Body of pancreas (tissue), 4 donors: ENCODE results near the gene NAB1. TPM values are rescaled to one million over a fixed set of nuclear protein-coding genes. Genes with fewer than 3 reads are reported as not detected.
A peak's percentile ranks its signal among the peaks of the same experiment; 100 is the strongest.

Source experiments
- ATAC-seq: fragments of 150-250 bp; one replicate; pipeline ENCODE4 v1.9.1; 2016
- DNase-seq, 4 donors: peaks; one replicate each; pipeline ENCODE4 v3.0.0-alpha.2; 2019
- H3K27ac ChIP-seq, 4 donors: fragments of 200-600 bp; sonication (generic); 1 replicate in 3 of 4; 2 replicates in 1 of 4; pipeline versions ENCODE4 v1.5.1 to v1.6.1; 2016 to 2019; ENCODE audit warnings: mild to moderate bottlenecking in 1 of 4, mixed read lengths in 1 of 4, moderate library complexity in 1 of 4
- H3K27me3 ChIP-seq, 2 donors: fragments of 200-600 bp; sonication (generic); one replicate each; pipeline ENCODE4 v1.6.0; 2016; ENCODE audit warnings: mild to moderate bottlenecking in 1 of 2
- H3K36me3 ChIP-seq, 2 donors: fragments of 200-600 bp; sonication (generic); replicated peaks in 1 of 2; 2 replicates each; pipeline ENCODE4 v1.5.1; 2016; ENCODE audit warnings: low read depth in 2 of 2; ENCODE audit not compliant: insufficient read depth in 1 of 2
- H3K4me1 ChIP-seq: fragments of 200-600 bp; sonication (generic); one replicate; pipeline ENCODE4 v1.6.0; 2016
- H3K4me3 ChIP-seq, 2 donors: fragments of 200-600 bp; sonication (generic); 1 replicate in 1 of 2; 2 replicates in 1 of 2; pipeline ENCODE4 v1.5.1; 2016 to 2019
- H3K9me3 ChIP-seq, 3 donors: fragments of 200-600 bp; sonication (generic); 1 replicate in 2 of 3; 2 replicates in 1 of 3; pipeline ENCODE4 v1.5.1; 2016
- POLR2A ChIP-seq, 3 donors: fragments of 450-650 bp; IDR thresholded peaks; one replicate each; pipeline ENCODE4 v1.6.1; 2016; ENCODE audit warnings: antibody characterized with exemption in 3 of 3, mild to moderate bottlenecking in 2 of 3
- WGBS, 2 donors: methylation state at CpG; one replicate each; pipeline ENCODE4 v1.1.5; 2017; 5-methylcytosine and 5-hydroxymethylcytosine counted together
- intact Hi-C: fragments of 100-400 bp; cut with DNase I; formaldehyde crosslinking; loops from one replicate; pipeline ENCODE4 v1.15.1; 2023
- total RNA-seq, 2 donors: library from RNA; depleted of rRNA; stranded (reverse); fragments of >200 nt; gene quantifications; one replicate each; pipeline ENCODE4 v1.1.0, GENCODE V29; 2016
- TF ChIP-seq, protein P1 (sequence below), 7 experiments: fragments of 450-650 bp in 4 of 7; fragments of 200-600 bp in 3 of 7; sonication (generic) in 3 of 7; IDR thresholded peaks; one replicate each; pipeline ENCODE4 v1.5.1; 2016 to 2019; ENCODE audit warnings: antibody characterized with exemption in 7 of 7

NAB1 gene
- total RNA-seq, 2 donors from 2014 or later = 19.8 to 30.1 TPM

- Histone ChIP-seq H3K9me3 (no peaks in the 10 kb centered on the region), H3K4me1 (peaks cover 10% of the 10 kb centered on the region), H3K36me3 (no peaks in the 10 kb centered on the region), H3K27ac (peak overlapping the region; percentile 84 to 94 (median 88)), H3K4me3 (peak overlapping the region; percentile 14 to 68), H3K27me3 (no peaks in the 10 kb centered on the region)
- ATAC-seq (peak; percentile 88), DNase-seq (peak; percentile 83 to 87 (median 84))
- intact Hi-C loops = no loop called here
- TF ChIP-seq, protein P1, sequence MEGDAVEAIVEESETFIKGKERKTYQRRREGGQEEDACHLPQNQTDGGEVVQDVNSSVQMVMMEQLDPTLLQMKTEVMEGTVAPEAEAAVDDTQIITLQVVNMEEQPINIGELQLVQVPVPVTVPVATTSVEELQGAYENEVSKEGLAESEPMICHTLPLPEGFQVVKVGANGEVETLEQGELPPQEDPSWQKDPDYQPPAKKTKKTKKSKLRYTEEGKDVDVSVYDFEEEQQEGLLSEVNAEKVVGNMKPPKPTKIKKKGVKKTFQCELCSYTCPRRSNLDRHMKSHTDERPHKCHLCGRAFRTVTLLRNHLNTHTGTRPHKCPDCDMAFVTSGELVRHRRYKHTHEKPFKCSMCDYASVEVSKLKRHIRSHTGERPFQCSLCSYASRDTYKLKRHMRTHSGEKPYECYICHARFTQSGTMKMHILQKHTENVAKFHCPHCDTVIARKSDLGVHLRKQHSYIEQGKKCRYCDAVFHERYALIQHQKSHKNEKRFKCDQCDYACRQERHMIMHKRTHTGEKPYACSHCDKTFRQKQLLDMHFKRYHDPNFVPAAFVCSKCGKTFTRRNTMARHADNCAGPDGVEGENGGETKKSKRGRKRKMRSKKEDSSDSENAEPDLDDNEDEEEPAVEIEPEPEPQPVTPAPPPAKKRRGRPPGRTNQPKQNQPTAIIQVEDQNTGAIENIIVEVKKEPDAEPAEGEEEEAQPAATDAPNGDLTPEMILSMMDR (IDR thresholded peaks at IDR 0.05) = peak in 1 of 7 experiments; percentile 6
- TF ChIP-seq POLR2A (IDR thresholded peaks at IDR 0.05) = peak; percentile 40 to 67 (median 55)
- 0 to 1% methylated on average over 39 to 49 of the region's 78 CpGs for WGBS, 2 donors
Observed at GRCh38 chr2:190648289-190649034, 421 bp upstream of the NAB1 start.

DNA sequence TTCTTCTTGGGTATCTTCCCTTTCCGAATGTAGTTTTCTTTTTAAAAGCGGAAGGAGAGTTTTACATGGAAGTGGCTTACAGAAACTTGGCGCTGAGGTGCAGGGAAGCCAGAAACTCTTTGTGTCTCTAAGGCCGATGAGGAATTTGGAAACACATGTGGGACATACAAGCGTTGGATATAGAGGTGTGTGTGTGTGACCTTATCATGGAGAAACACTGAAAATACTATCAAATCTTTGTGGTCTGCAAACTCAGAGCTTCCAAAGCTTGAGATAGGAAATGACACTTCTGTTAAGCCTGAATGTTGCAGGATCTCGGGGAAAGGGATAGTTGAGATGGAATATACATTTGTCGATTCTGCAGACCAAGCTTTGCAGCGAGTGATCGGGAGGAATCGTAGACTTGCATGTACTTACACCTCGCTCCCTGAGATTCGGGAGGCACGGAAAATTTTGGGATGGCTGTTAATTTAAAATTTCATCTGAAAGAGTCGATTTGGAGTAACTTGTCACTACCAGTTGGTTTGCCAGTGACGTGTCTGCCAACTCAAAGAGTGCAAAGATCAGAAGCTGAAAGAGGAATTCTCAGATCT lies 1.0 kb downstream of the NAB1 start:
- ATAC-seq (no peak), DNase-seq (peak in 1 of 4 donors; percentile 14)
- peak overlapping the region; percentile 26 to 88 for H3K4me3 ChIP-seq
- H3K27me3 ChIP-seq = no peaks in the 10 kb centered on the region
- H3K27ac ChIP-seq = peak overlapping the region in 3 of 4 donors; percentile 87 to 94 (median 89)
- 0% methylated on average over 15 of the region's 15 CpGs for WGBS, 2 donors
- TF ChIP-seq, protein P1 (IDR thresholded peaks at IDR 0.05) = no peak
- TF ChIP-seq POLR2A (IDR thresholded peaks at IDR 0.05) = no peak
- intact Hi-C loops = loop anchor here (10.0 kb wide), 1 partner anchor 115 kb away; the partner anchor contains the start of gene NEMP2
- peaks cover 14% of the 10 kb centered on the region for H3K4me1 ChIP-seq
- H3K9me3 ChIP-seq = no peaks in the 10 kb centered on the region
- H3K36me3 ChIP-seq = no peaks in the 10 kb centered on the region

DNA sequence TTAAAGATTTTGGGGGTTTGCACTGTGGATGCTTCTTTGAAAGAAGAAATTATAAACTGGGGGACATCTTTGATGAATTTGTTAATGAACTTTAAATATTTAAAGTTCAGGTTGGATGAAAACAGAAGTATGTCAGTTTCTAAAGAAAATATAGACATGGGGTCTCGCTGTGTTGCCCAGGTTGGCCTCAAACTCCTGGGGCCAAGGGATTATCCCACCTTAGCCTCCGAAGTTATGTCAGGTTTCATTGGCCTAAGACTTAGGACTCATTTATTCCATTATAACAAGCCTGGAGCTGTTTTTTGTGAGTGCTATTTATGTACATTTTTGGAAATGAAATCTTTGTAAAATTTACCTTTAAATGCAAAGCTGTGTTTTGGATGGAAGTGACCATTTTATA lies 2.5 kb downstream of the NAB1 start:
- WGBS, 2 donors = 93% methylated on average over 2 of the region's 2 CpGs
- peaks cover 25% of the 10 kb centered on the region for H3K4me1 ChIP-seq
- DNase-seq = no peak
- H3K27me3 ChIP-seq = no peaks in the 10 kb centered on the region
- no peaks in the 10 kb centered on the region for H3K36me3 ChIP-seq
- no peaks in the 10 kb centered on the region for H3K9me3 ChIP-seq
- H3K4me3 ChIP-seq = no peak overlapping the region
- H3K27ac ChIP-seq = no peak overlapping the region
- no peak for TF ChIP-seq POLR2A (IDR thresholded peaks at IDR 0.05)
- TF ChIP-seq, protein P1 (IDR thresholded peaks at IDR 0.05) = no peak
- ATAC-seq = no peak
- intact Hi-C loops = loop anchor here (10.0 kb wide), 1 partner anchor 117 kb away; the partner anchor contains the start of gene NEMP2

DNA sequence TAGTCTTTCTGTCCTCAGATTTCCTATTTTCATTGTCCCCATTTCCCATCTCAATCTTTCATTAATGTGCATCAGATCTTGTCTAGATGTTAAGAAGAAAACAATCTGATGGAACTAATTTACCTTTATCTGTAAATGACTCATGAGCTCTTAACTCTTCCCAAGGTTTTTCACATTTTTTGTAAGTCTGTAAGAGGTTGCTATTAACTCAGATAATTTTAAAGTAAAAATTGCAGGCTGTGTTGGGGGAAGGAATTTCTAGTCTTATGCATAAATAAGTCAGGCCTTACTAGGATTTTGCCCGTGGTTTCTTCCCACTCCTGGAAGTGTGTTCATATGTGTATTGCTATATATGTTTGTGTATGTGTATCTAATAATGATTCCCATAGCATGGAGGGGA lies 4.3 kb downstream of the NAB1 start:
- no peak for DNase-seq
- Histone ChIP-seq H3K9me3 (no peaks in the 10 kb centered on the region), H3K27me3 (no peaks in the 10 kb centered on the region), H3K4me3 (no peak overlapping the region), H3K27ac (no peak overlapping the region), H3K36me3 (no peaks in the 10 kb centered on the region), H3K4me1 (peaks cover 22% of the 10 kb centered on the region)
- intact Hi-C loops = loop anchor here (10.0 kb wide), 1 partner anchor 118 kb away; the partner anchor contains the start of gene NEMP2
- TF ChIP-seq, protein P1 (IDR thresholded peaks at IDR 0.05) = no peak
- TF ChIP-seq POLR2A (IDR thresholded peaks at IDR 0.05) = no peak
- ATAC-seq = no peak
- 86 to 100% methylated on average over 1 of the region's 1 CpG for WGBS, 2 donors
